Activated CD4-positive, alpha-beta T cell treated with anti-CD3 and anti-CD28 coated beads, Interleukin-2, Interleukin-4, amounts not matched to agents 100 ng/mL and 50 ng/mL, durations not matched to agents 16 hours and 8 hours (primary cell): ENCODE data around the gene USP50.
A peak's percentile ranks its signal among the peaks of the same experiment; 100 is the strongest.
"Not testable (repeated sequence)": the region's sequence is repeated elsewhere in the genome, so short reads cannot be mapped to it uniquely, and the experiment has no call there.

ENCODE experiments used
- DNase-seq: peaks from one replicate; pipeline ENCODE4 v3.0.0-alpha.2; 2020; ENCODE audit warnings: low spot score

Gene USP50

GRCh38 chr15:50503144-50503543 is 43.3 kb downstream of the USP50 start:
- DNase-seq: no peak

- DNase-seq: no peak
Measured at GRCh38 chr15:50501815-50502214, 44.7 kb downstream of the USP50 start.

- DNase-seq: no peak
Measured at GRCh38 chr15:50500352-50500751, 46.1 kb downstream of the USP50 start.

GRCh38 chr15:50496692-50497091 is 49.8 kb downstream of the USP50 start:
- DNase-seq: no peak

- DNase-seq: not testable (repeated sequence)
Measured at GRCh38 chr15:50494547-50494946, 51.9 kb downstream of the USP50 start.

- DNase-seq: no peak
Measured at GRCh38 chr15:50493625-50494024, 52.8 kb downstream of the USP50 start.

GRCh38 chr15:50487287-50487686 is 59.2 kb downstream of the USP50 start:
- DNase-seq: peak; percentile 35

GRCh38 chr15:50485389-50485788 is 61.1 kb downstream of the USP50 start:
- no peak for DNase-seq

GRCh38 chr15:50484781-50485180 is 61.7 kb downstream of the USP50 start:
- no peak for DNase-seq

GRCh38 chr15:50476143-50476542 is 70.3 kb downstream of the USP50 start:
- no peak for DNase-seq

- no peak for DNase-seq
Measured at GRCh38 chr15:50471072-50471471, 75.4 kb downstream of the USP50 start.

- DNase-seq: peak; percentile 33
Measured at GRCh38 chr15:50463423-50464358, 82.8 kb downstream of the USP50 start.

- no peak for DNase-seq
Measured at GRCh38 chr15:50458348-50459112, 87.9 kb downstream of the USP50 start.

GRCh38 chr15:50452927-50453326 is 93.5 kb downstream of the USP50 start:
- no peak for DNase-seq
